DMS153 (cell line): Measurements from ENCODE around the gene UBC.

Experiments
- DNase-seq: peaks from one replicate; lab custom pipeline; 2025; lab: John Stamatoyannopoulos, UW

The UBC gene

GRCh38 chr12:124914392-124915238 lies at the start of gene UBC:
TSS of gene UBC (minus strand) at chr12:124914650. CDS start at chr12:124913771, 879 bp downstream.
- no peak for DNase-seq

- no peak for DNase-seq
These were observed 48.8 kb upstream of the UBC start for GRCh38 chr12:124963211-124963610.

- DNase-seq: no peak
These were observed 46.6 kb upstream of the UBC start for GRCh38 chr12:124961055-124961454.

GRCh38 chr12:124956571-124956970 lies 42.1 kb upstream of the UBC start:
- no peak for DNase-seq

- DNase-seq: no peak
These were observed 40.3 kb upstream of the UBC start for GRCh38 chr12:124954771-124955170.

- no peak for DNase-seq
These were observed 39.4 kb upstream of the UBC start for GRCh38 chr12:124953689-124954405.

GRCh38 chr12:124952801-124953200 lies 38.4 kb upstream of the UBC start:
- no peak for DNase-seq

- DNase-seq: no peak
These were observed 37.8 kb upstream of the UBC start for GRCh38 chr12:124952295-124952694.

GRCh38 chr12:124949779-124950728 lies 35.6 kb upstream of the UBC start:
- no peak for DNase-seq

- DNase-seq: no peak
These were observed 34.6 kb upstream of the UBC start for GRCh38 chr12:124949066-124949465.

- DNase-seq: no peak
These were observed 33.3 kb upstream of the UBC start for GRCh38 chr12:124947561-124948398.

- no peak for DNase-seq
These were observed 32.6 kb upstream of the UBC start for GRCh38 chr12:124947013-124947412.

- no peak for DNase-seq
These were observed 32.0 kb upstream of the UBC start for GRCh38 chr12:124946447-124946793.

- no peak for DNase-seq
These were observed 26.7 kb upstream of the UBC start for GRCh38 chr12:124941170-124941527.

GRCh38 chr12:124940393-124941169 lies 26.1 kb upstream of the UBC start:
- no peak for DNase-seq

GRCh38 chr12:124940143-124940392 lies 25.6 kb upstream of the UBC start:
- DNase-seq: no peak

GRCh38 chr12:124939421-124940142 lies 25.1 kb upstream of the UBC start:
- DNase-seq: no peak

GRCh38 chr12:124939079-124939420 lies 24.6 kb upstream of the UBC start:
- DNase-seq: no peak

- DNase-seq: no peak
These were observed 24.1 kb upstream of the UBC start for GRCh38 chr12:124938587-124938986.

- no peak for DNase-seq
These were observed 23.7 kb upstream of the UBC start for GRCh38 chr12:124938108-124938507.
